BE2C (cell line): ENCODE results near the gene ASCC2.

Source experiments
- DNase-seq: peaks from one replicate; pipeline ENCODE4 v3.0.0-alpha.2; 2020
- H3K27me3 ChIP-seq: fragments of 250-450 bp; sonication (Bioruptor Pico); 2 replicates; pipeline ENCODE4 v1.5.1; 2020; ENCODE audit warnings: mild to moderate bottlenecking
- H3K36me3 ChIP-seq: fragments of 250-450 bp; sonication (Bioruptor Pico); 2 replicates; pipeline ENCODE4 v1.5.1; 2020; ENCODE audit warnings: mild to moderate bottlenecking
- H3K4me1 ChIP-seq: fragments of 250-450 bp; sonication (Bioruptor Pico); 2 replicates; pipeline ENCODE4 v1.5.1; 2020
- H3K4me3 ChIP-seq: 2 replicates; pipeline ENCODE4 v1.5.1; 2011; ENCODE audit warnings: low read depth, low read length
- H3K9me3 ChIP-seq: fragments of 250-450 bp; sonication (Bioruptor Pico); 2 replicates; pipeline ENCODE4 v1.5.1; 2020
- CTCF ChIP-seq: IDR thresholded peaks from 2 replicates; pipeline ENCODE4 v1.5.1; 2012; ENCODE audit warnings: mild to moderate bottlenecking, low read depth, low read length

The ASCC2 gene

DNA sequence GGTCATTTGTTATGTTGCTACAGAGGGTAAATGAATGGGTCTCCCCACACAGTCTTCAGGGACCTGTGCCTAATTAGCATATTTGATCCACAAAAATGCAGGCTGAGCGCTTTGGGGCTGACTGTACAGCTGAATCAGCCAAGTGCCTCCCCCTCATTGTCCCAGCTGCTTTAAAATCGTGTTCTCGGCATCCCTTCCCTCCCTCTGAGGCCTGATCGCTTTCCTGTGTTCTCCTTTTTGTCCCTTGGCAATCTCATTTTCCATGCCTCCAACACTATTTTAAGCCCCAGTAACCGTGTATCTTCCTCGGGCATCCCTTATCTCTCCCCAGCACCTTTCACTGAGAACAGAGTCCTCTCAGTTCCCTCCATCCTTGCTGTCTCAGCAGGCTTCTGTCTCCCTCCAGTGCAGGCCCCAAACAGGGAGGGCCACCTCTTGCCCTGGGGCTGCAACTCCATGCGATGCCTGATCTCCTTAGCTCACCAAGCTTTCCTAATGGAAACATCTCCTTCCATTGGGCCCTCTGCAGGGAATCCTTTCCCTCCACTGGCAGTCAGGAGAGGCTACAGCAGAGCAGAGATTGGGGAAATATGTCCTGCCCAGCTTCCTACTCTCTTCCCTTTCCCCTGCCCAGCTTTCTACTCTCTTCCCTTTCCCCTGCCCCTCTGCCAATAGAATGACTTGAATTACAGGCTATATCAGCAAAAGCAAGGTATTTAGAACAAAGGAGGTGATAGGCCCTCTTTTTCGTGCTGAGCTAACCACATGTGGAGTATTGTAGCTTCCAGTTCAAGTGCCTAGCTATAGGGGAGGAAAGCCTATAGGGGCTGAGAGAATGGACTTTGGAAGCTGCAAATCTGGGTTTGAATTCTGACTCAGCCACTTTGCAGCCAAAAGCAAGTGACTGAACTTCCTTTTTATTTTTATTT is 57.1 kb downstream of the ASCC2 start:
- no peaks in the 10 kb centered on the region for H3K9me3 ChIP-seq
- H3K4me1 ChIP-seq: no peaks in the 10 kb centered on the region; the same call in 1 of the 2 replicates
- TF ChIP-seq CTCF: no peak
- H3K27me3 ChIP-seq: no peaks in the 10 kb centered on the region
- no peak overlapping the region for H3K4me3 ChIP-seq
- DNase-seq: no peak
- H3K36me3 ChIP-seq: no peaks in the 10 kb centered on the region

DNA sequence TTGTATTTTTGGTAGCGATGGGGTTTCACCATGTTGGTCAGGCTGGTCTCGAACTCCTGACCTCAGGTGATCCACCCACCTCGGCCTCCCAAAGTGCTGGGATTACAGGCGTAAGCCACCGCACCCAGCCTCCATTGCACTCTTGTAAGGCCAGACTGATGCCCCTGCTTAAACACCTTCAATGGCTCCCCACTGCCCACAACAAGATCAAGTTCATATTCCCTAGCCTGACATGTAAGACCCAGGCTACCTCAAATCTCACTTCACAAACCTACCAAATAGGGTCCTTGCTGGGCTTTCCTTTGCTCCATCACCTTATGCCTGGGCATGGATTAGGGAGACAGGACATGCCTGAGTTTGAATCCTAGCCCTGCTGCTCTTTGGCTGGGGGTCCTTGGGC is 57.9 kb downstream of the ASCC2 start:
- no peak for DNase-seq

DNA sequence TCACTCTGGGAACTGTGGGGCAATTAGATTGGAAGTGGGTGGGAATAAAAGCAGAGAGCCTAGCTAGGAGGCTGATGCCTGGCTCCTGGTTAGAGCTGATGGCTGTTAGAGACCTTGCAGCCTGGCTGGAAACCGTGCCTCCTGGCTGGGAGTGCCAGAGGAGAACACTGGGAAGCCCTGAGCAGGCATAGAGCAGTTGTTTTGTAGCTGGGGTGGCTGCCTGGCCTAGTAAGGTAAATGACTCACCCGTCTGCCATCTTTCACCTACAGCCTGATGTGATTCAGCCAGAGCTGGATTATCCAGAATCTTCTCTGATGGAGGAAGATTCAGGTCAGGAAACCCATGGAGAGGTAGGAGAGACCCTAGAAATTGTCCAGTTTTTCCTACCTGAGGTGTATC is 64.8 kb downstream of the ASCC2 start:
- no peak overlapping the region for H3K4me3 ChIP-seq
- TF ChIP-seq CTCF: no peak
- DNase-seq: no peak
- H3K9me3 ChIP-seq: no peaks in the 10 kb centered on the region
- no peaks in the 10 kb centered on the region for H3K4me1 ChIP-seq
- H3K36me3 ChIP-seq: peaks cover 31% of the 10 kb centered on the region
- H3K27me3 ChIP-seq: no peaks in the 10 kb centered on the region

More for the DNA sequence above, 57.9 kb downstream of the ASCC2 start:
- Histone ChIP-seq H3K36me3 (no peaks in the 10 kb centered on the region), H3K27me3 (no peaks in the 10 kb centered on the region), H3K9me3 (no peaks in the 10 kb centered on the region), H3K4me1 (no peaks in the 10 kb centered on the region; the same call in 1 of the 2 replicates), H3K4me3 (no peak overlapping the region)
- no peak for TF ChIP-seq CTCF

DNA sequence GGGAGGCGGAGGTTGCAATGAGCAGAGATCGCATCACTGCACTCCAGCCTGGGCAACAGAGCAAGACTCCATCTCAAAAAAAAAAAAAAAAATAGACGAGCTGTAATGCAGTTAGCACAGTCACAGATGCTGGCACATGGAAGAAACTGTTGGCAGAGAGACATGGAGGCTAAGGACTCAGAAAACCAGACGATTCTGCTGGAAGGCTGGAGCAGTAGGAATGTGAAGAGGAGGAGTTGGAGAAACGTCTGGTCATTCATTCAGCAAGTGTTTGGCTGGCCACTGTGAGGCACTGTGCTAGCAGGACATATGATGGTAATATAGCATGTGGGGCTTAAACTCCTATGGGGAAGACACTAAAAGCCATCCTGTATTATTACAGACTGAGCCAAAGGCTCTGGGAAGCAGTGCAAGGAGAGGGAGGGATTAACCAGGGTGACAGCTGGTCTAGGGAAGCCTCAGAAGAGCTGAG is 65.9 kb downstream of the ASCC2 start:
- H3K4me1 ChIP-seq: no peaks in the 10 kb centered on the region
- peak; percentile 66 for TF ChIP-seq CTCF
- DNase-seq: peak; percentile 36
- H3K27me3 ChIP-seq: no peaks in the 10 kb centered on the region
- H3K36me3 ChIP-seq: peaks cover 33% of the 10 kb centered on the region
- H3K4me3 ChIP-seq: no peak overlapping the region
- H3K9me3 ChIP-seq: no peaks in the 10 kb centered on the region

GRCh38 chr22:29769723-29770321 is 68.3 kb downstream of the ASCC2 start:
- TF ChIP-seq CTCF: no peak
- no peaks in the 10 kb centered on the region for H3K9me3 ChIP-seq
- peaks cover 33% of the 10 kb centered on the region for H3K36me3 ChIP-seq
- no peaks in the 10 kb centered on the region for H3K4me1 ChIP-seq
- no peak for DNase-seq
- H3K27me3 ChIP-seq: no peaks in the 10 kb centered on the region
- no peak overlapping the region for H3K4me3 ChIP-seq
